ENCODE data around the gene ERC2. TPM values are rescaled to one million over a fixed set of nuclear protein-coding genes. Genes with fewer than 3 reads are reported as not detected.

The ERC2 gene
- total and polyA plus RNA-seq, 9 donors = 0.52 to 2.0 (median 0.82) TPM

GRCh38 chr3:55661571-55661970 lies 806.7 kb downstream of the ERC2 start:
- H3K4me1 ChIP-seq (ENCODE audit: control insufficient read depth, insufficient read depth, low read length) = peaks cover 5% of the 10 kb centered on the region
- no peak overlapping the region for H3K4me3 ChIP-seq (ENCODE audit: low read length)
- H3K27ac ChIP-seq (ENCODE audit: low read length) = no peak overlapping the region
- H3K27me3 ChIP-seq (ENCODE audit: control insufficient read depth, insufficient read depth, low read length) = no peaks in the 10 kb centered on the region
- WGBS (ENCODE audit: insufficient coverage) = no CpG with 5 or more reads among the region's 4 CpGs
- H3K9me3 ChIP-seq (replicated peaks; ENCODE audit: control insufficient read depth, low read depth, low read length) = no peaks in the 10 kb centered on the region
- peak; percentile 51 for DNase-seq
- no peaks in the 10 kb centered on the region for H3K36me3 ChIP-seq (ENCODE audit: control insufficient read depth, insufficient read depth, low read length)

DNA sequence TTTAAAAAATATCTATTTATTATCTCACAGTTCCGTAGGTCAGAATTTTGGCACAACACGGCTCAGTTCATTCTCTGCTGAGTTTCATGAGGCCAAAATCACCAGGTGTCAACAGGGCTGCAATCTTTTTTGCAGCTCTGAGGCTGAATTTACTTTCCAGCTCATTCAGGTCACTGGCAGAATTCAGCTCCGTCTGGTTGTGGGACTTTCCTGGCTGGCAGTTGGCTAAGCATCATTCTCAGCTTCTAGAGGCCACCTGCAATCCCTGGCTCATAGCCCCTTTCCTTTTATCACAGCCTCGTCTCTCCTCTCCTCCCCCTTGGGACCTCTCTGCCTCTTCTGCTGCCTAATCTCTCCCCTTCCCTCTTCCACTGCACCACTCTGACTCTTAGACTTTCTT lies 807.1 kb downstream of the ERC2 start:
- peak; percentile 84 for DNase-seq
- H3K4me1 ChIP-seq (ENCODE audit: control insufficient read depth, insufficient read depth, low read length) = peaks cover 5% of the 10 kb centered on the region
- H3K4me3 ChIP-seq (ENCODE audit: low read length) = no peak overlapping the region
- H3K27me3 ChIP-seq (ENCODE audit: control insufficient read depth, insufficient read depth, low read length) = no peaks in the 10 kb centered on the region
- no peaks in the 10 kb centered on the region for H3K36me3 ChIP-seq (ENCODE audit: control insufficient read depth, insufficient read depth, low read length)
- WGBS (ENCODE audit: insufficient coverage) = 17% methylated on average over 4 of the region's 4 CpGs
- H3K27ac ChIP-seq (ENCODE audit: low read length) = no peak overlapping the region
- no peaks in the 10 kb centered on the region for H3K9me3 ChIP-seq (replicated peaks; ENCODE audit: control insufficient read depth, low read depth, low read length)

GRCh38 chr3:55660642-55661041 lies 807.6 kb downstream of the ERC2 start:
- Histone ChIP-seq H3K4me3 (ENCODE audit: low read length) (no peak overlapping the region), H3K4me1 (ENCODE audit: control insufficient read depth, insufficient read depth, low read length) (peaks cover 5% of the 10 kb centered on the region), H3K36me3 (ENCODE audit: control insufficient read depth, insufficient read depth, low read length) (no peaks in the 10 kb centered on the region), H3K27me3 (ENCODE audit: control insufficient read depth, insufficient read depth, low read length) (no peaks in the 10 kb centered on the region), H3K9me3 (replicated peaks; ENCODE audit: control insufficient read depth, low read depth, low read length) (no peaks in the 10 kb centered on the region), H3K27ac (ENCODE audit: low read length) (no peak overlapping the region)
- DNase-seq = no peak
- WGBS (ENCODE audit: insufficient coverage) = 100% methylated on average over 1 of the region's 2 CpGs

GRCh38 chr3:55659701-55660100 lies 808.6 kb downstream of the ERC2 start:
- no peaks in the 10 kb centered on the region for H3K27me3 ChIP-seq (ENCODE audit: control insufficient read depth, insufficient read depth, low read length)
- no peak overlapping the region for H3K27ac ChIP-seq (ENCODE audit: low read length)
- H3K4me3 ChIP-seq (ENCODE audit: low read length) = no peak overlapping the region
- 95% methylated on average over 4 of the region's 5 CpGs for WGBS (ENCODE audit: insufficient coverage)
- H3K4me1 ChIP-seq (ENCODE audit: control insufficient read depth, insufficient read depth, low read length) = peaks cover 5% of the 10 kb centered on the region
- no peaks in the 10 kb centered on the region for H3K9me3 ChIP-seq (replicated peaks; ENCODE audit: control insufficient read depth, low read depth, low read length)
- H3K36me3 ChIP-seq (ENCODE audit: control insufficient read depth, insufficient read depth, low read length) = no peaks in the 10 kb centered on the region
- no peak for DNase-seq

DNA sequence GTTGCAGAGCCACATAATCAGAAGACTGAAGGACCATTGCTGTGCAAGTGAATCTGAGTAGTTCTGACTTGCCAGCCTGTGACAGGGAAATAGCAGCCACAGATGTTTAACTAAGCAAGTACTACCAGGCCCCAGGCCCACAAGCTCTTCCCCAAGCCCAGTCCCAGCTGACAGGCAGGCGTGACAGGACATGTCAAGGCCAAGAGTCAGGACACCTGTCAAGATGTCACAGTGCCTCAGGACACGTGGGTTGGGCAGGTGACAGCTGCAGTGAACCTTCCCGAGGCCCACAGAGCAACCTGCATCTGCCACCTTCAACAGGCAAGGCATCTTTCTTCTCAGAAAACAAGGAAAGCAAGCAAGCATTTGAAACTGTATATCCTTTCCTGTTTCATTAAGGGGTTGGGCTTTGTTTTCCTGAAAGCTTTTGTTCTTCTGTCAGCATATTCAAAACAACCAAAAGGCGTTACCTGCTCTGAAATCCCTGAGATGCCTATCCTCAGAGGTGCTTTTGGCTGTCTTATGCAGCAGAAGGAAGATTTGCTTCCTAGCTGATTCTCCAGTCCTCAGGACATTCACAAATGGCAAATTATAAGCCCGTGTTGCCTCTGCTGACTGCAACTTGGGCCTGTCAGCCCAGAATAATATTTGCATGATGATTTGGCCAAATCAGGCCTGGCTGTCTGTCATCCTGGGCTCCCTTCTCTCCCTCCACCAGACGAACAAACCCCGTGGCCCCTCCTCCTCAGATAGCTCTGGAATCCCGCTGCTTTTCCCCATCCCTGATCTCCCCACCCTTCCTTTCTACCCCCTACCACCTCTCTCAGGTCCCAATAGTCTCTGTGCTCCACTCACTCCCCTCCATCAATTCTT lies 809.3 kb downstream of the ERC2 start:
- no peaks in the 10 kb centered on the region for H3K9me3 ChIP-seq (replicated peaks; ENCODE audit: control insufficient read depth, low read depth, low read length)
- H3K36me3 ChIP-seq (ENCODE audit: control insufficient read depth, insufficient read depth, low read length) = no peaks in the 10 kb centered on the region
- DNase-seq = no peak
- peaks cover 5% of the 10 kb centered on the region for H3K4me1 ChIP-seq (ENCODE audit: control insufficient read depth, insufficient read depth, low read length)
- WGBS (ENCODE audit: insufficient coverage) = 58% methylated on average over 7 of the region's 8 CpGs
- H3K27ac ChIP-seq (ENCODE audit: low read length) = no peak overlapping the region
- H3K27me3 ChIP-seq (ENCODE audit: control insufficient read depth, insufficient read depth, low read length) = no peaks in the 10 kb centered on the region
- no peak overlapping the region for H3K4me3 ChIP-seq (ENCODE audit: low read length)

DNA sequence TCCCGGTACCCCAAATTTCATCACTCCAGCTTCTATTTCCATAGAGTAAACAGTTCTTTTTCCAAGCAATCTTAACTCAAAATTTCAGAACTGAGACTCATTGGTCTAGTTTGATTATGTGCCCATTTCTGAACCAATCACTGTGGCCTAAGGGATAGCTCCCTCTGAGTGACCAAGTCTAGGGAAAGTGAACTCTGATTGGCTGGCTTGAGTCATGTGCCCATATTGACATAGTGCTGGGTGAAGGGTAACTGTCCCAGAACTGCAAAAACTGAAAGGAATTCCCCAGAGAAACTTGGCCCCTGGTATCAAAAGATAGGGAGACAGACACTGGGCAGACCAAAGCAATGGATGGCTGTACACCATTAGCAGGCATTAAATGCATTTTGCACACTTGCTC lies 810.0 kb downstream of the ERC2 start:
- DNase-seq = no peak
- Histone ChIP-seq H3K9me3 (replicated peaks; ENCODE audit: control insufficient read depth, low read depth, low read length) (no peaks in the 10 kb centered on the region), H3K36me3 (ENCODE audit: control insufficient read depth, insufficient read depth, low read length) (no peaks in the 10 kb centered on the region), H3K4me3 (ENCODE audit: low read length) (no peak overlapping the region), H3K27ac (ENCODE audit: low read length) (no peak overlapping the region), H3K27me3 (ENCODE audit: control insufficient read depth, insufficient read depth, low read length) (no peaks in the 10 kb centered on the region), H3K4me1 (ENCODE audit: control insufficient read depth, insufficient read depth, low read length) (peaks cover 9% of the 10 kb centered on the region)
- 90% methylated on average over 1 of the region's 1 CpG for WGBS (ENCODE audit: insufficient coverage)

DNA sequence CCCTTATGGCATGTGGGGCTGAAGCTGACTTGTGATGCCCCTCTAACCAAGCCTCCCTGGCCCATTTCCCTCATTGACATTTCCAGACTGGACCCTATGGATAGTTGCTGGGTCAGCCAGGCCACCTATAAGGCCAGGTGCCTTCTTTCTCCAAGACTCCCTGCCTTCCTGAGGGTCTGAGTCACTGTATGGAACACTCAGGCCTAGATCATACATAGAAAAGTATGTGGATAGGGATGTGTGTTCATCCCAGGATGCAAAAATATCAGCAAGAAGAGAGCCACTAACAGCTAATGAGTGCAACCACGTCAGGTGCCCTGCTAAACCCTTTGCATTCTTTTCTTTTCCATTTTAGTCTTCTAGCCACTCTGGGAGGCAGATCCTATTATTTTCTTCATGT lies 812.7 kb downstream of the ERC2 start:
- Histone ChIP-seq H3K36me3 (ENCODE audit: control insufficient read depth, insufficient read depth, low read length) (no peaks in the 10 kb centered on the region), H3K4me1 (ENCODE audit: control insufficient read depth, insufficient read depth, low read length) (peaks cover 4% of the 10 kb centered on the region), H3K4me3 (ENCODE audit: low read length) (no peak overlapping the region), H3K27ac (ENCODE audit: low read length) (no peak overlapping the region), H3K9me3 (replicated peaks; ENCODE audit: control insufficient read depth, low read depth, low read length) (no peaks in the 10 kb centered on the region), H3K27me3 (ENCODE audit: control insufficient read depth, insufficient read depth, low read length) (no peaks in the 10 kb centered on the region)
- no CpG with 5 or more reads among the region's 1 CpG for WGBS (ENCODE audit: insufficient coverage)
- no peak for DNase-seq

DNA sequence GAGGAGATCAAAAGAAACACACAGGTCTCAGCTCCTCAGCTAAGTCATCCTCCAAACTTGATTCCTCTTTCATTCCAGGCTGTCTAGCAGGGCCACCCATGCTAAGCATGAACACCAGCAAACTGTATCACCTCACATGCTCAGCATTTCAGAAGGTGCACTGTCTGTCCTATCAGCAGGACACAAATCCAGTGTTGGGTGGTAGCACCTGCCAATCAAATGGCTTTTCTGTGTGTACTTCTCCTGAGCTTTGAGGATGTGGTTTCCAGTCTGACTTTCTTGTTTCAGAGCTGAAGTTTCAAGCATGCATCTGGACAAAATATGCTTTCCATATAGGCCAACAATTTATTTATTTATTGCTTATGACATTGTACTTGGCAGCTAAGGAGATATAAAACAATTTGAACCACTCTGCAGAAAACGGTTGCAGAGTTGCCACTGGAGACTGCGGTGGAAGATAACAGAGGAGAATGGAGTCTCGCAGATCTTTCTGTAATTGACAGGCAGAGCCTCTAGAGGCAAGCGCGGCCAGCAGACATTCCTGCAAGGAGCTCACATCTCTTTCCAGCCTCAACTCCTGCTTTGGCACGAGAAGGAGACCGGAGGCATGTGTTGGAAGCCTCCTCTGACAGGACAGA lies 814.0 kb downstream of the ERC2 start:
- DNase-seq = peak; percentile 71
- H3K4me1 ChIP-seq (ENCODE audit: control insufficient read depth, insufficient read depth, low read length) = peaks cover 4% of the 10 kb centered on the region
- 46% methylated on average over 4 of the region's 7 CpGs for WGBS (ENCODE audit: insufficient coverage)

DNA sequence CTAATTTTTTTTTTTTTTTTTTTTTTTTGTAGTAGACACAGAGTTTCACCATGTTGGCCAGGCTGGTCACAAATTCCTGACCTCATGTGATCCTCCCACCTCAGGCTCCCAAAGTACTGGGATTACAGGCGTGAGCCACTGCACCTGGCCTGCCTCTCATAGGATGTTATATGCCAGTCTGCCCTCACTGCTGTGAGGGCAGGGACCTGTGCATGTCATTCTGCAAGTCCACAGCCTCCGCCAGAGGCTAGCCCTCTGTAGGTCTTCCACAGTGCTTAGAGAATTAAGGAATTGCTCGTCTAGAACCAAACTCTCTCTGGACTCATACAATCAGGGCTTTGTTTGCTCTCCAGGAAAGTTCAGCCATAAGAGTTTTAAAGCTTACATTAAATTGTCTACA lies 817.3 kb downstream of the ERC2 start:
- DNase-seq = peak; percentile 41
- Histone ChIP-seq H3K36me3 (ENCODE audit: control insufficient read depth, insufficient read depth, low read length) (no peaks in the 10 kb centered on the region), H3K27ac (ENCODE audit: low read length) (no peak overlapping the region), H3K9me3 (replicated peaks; ENCODE audit: control insufficient read depth, low read depth, low read length) (no peaks in the 10 kb centered on the region), H3K4me1 (ENCODE audit: control insufficient read depth, insufficient read depth, low read length) (peaks cover 16% of the 10 kb centered on the region), H3K27me3 (ENCODE audit: control insufficient read depth, insufficient read depth, low read length) (no peaks in the 10 kb centered on the region), H3K4me3 (ENCODE audit: low read length) (no peak overlapping the region)
- 57% methylated on average over 3 of the region's 3 CpGs for WGBS (ENCODE audit: insufficient coverage)

More for the DNA sequence above, 814.0 kb downstream of the ERC2 start:
- no peaks in the 10 kb centered on the region for H3K36me3 ChIP-seq (ENCODE audit: control insufficient read depth, insufficient read depth, low read length)
- H3K9me3 ChIP-seq (replicated peaks; ENCODE audit: control insufficient read depth, low read depth, low read length) = no peaks in the 10 kb centered on the region
- no peaks in the 10 kb centered on the region for H3K27me3 ChIP-seq (ENCODE audit: control insufficient read depth, insufficient read depth, low read length)
- H3K27ac ChIP-seq (ENCODE audit: low read length) = no peak overlapping the region
- no peak overlapping the region for H3K4me3 ChIP-seq (ENCODE audit: low read length)

GRCh38 chr3:55650011-55650410 lies 818.3 kb downstream of the ERC2 start:
- WGBS (ENCODE audit: insufficient coverage) = 87% methylated on average over 4 of the region's 4 CpGs
- Histone ChIP-seq H3K9me3 (replicated peaks; ENCODE audit: control insufficient read depth, low read depth, low read length) (no peaks in the 10 kb centered on the region), H3K27me3 (ENCODE audit: control insufficient read depth, insufficient read depth, low read length) (no peaks in the 10 kb centered on the region), H3K36me3 (ENCODE audit: control insufficient read depth, insufficient read depth, low read length) (no peaks in the 10 kb centered on the region), H3K4me3 (ENCODE audit: low read length) (no peak overlapping the region), H3K27ac (ENCODE audit: low read length) (no peak overlapping the region), H3K4me1 (ENCODE audit: control insufficient read depth, insufficient read depth, low read length) (peaks cover 16% of the 10 kb centered on the region)
- DNase-seq = no peak

All from muscle of leg (tissue), 11 donors.